WTC11 (cell line): ENCODE measurements around the gene ZNF519. TPM values are rescaled to one million over a fixed set of nuclear protein-coding genes. Genes with fewer than 3 reads are reported as not detected.

ENCODE experiments used
- ATAC-seq: fragments of 200-7000 bp; cut with Tn5 transposase; 2 replicates; pipeline ENCODE4 v1.10.0; 2021; ENCODE audit warnings: mild to moderate bottlenecking, moderate library complexity
- CTCF ChIA-PET: fragments of 300-600 bp; sonication (Branson Sonifier 250); formaldehyde crosslinking; loops from one replicate; lab custom pipeline; 2021; ENCODE audit warnings: antibody characterized with exemption; lab: Charles Lee
- POLR2A ChIA-PET: fragments of 350-600 bp; sonication (Branson Sonifier 250); formaldehyde crosslinking; loops from one replicate; lab custom pipeline; 2021; ENCODE audit warnings: antibody characterized with exemption; lab: Charles Lee
- DNase-seq: peaks from one replicate; pipeline ENCODE4 v3.0.0; 2021; ENCODE audit warnings: low spot score
- H3K27ac Mint-ChIP-seq: 2 replicates; pipeline ENCODE4 v1.8.0; 2021; ENCODE audit warnings: mixed read lengths
- H3K27me3 Mint-ChIP-seq: 2 replicates; pipeline ENCODE4 v1.8.0; 2021; ENCODE audit warnings: low read depth, mild to moderate bottlenecking, moderate library complexity, mixed read lengths
- H3K36me3 Mint-ChIP-seq: 2 replicates; pipeline ENCODE4 v1.8.0; 2021; ENCODE audit warnings: mixed read lengths
- H3K4me1 Mint-ChIP-seq: 2 replicates; pipeline ENCODE4 v1.8.0; 2022; ENCODE audit warnings: mixed read lengths
- H3K4me3 Mint-ChIP-seq: 2 replicates; pipeline ENCODE4 v1.8.0; 2021; ENCODE audit warnings: mild to moderate bottlenecking, moderate library complexity, mixed read lengths
- H3K9me3 Mint-ChIP-seq: 2 replicates; pipeline ENCODE4 v1.8.0; 2021; ENCODE audit warnings: mixed read lengths
- CREM ChIP-seq: sonication (generic); formaldehyde crosslinking; IDR thresholded peaks from 2 replicates; pipeline ENCODE4 v1.8.1; 2022; ENCODE audit warnings: mild to moderate bottlenecking, missing genetic modification reagents, moderate library complexity
- FOXJ3 ChIP-seq: sonication (generic); formaldehyde crosslinking; IDR thresholded peaks from 2 replicates; pipeline ENCODE4 v1.9.0; 2021; ENCODE audit warnings: missing genetic modification reagents, mild to moderate bottlenecking, borderline replicate concordance
- JAZF1 ChIP-seq: fragments of 250-450 bp; sonication (Bioruptor Pico); IDR thresholded peaks from 2 replicates; pipeline ENCODE4 v1.9.0; 2021; ENCODE audit warnings: moderate library complexity, mild to moderate bottlenecking, inconsistent platforms
- NR1H2 ChIP-seq: sonication (generic); formaldehyde crosslinking; IDR thresholded peaks from 2 replicates; pipeline ENCODE4 v1.9.0; 2021; ENCODE audit warnings: mild to moderate bottlenecking, moderate library complexity, missing genetic modification reagents
- SOX15 ChIP-seq: fragments of 250-450 bp; sonication (Bioruptor Pico); IDR thresholded peaks from 2 replicates; pipeline ENCODE4 v1.9.0; 2021; ENCODE audit warnings: mild to moderate bottlenecking
- TEAD4 ChIP-seq: sonication (generic); formaldehyde crosslinking; IDR thresholded peaks from 2 replicates; pipeline ENCODE4 v1.8.0; 2022; ENCODE audit warnings: mild to moderate bottlenecking, missing genetic modification reagents
- ZMAT4 ChIP-seq: fragments of 250-450 bp; sonication (Bioruptor Pico); IDR thresholded peaks from 2 replicates; pipeline ENCODE4 v1.9.0; 2021; ENCODE audit warnings: mild to moderate bottlenecking
- ZNF281 ChIP-seq: sonication (generic); formaldehyde crosslinking; IDR thresholded peaks from 2 replicates; pipeline ENCODE4 v1.8.0; 2023; ENCODE audit warnings: mild to moderate bottlenecking, missing genetic modification reagents
- ZNF396 ChIP-seq: fragments of 250-450 bp; sonication (Bioruptor Pico); IDR thresholded peaks from 2 replicates; pipeline ENCODE4 v1.8.0; 2021; ENCODE audit warnings: mild to moderate bottlenecking, moderate library complexity, borderline replicate concordance
- ZNF416 ChIP-seq: fragments of 250-450 bp; sonication (Bioruptor Pico); IDR thresholded peaks from 2 replicates; pipeline ENCODE4 v1.9.0; 2021; ENCODE audit warnings: mild to moderate bottlenecking, inconsistent platforms
- total RNA-seq: library from RNA; stranded (reverse); gene quantifications from 3 replicates; pipeline ENCODE4 v1.2.3, GENCODE V29; 2021
- TF ChIP-seq, protein P1 (sequence below): sonication (generic); formaldehyde crosslinking; IDR thresholded peaks from 2 replicates; pipeline ENCODE4 v1.8.1; 2023; ENCODE audit warnings: mild to moderate bottlenecking, missing genetic modification reagents
- TF ChIP-seq, protein P2 (sequence below): sonication (generic); formaldehyde crosslinking; conservative IDR thresholded peaks from 2 replicates; pipeline ENCODE4 v1.8.1; 2023; ENCODE audit warnings: mild to moderate bottlenecking, low read depth, missing genetic modification reagents, moderate library complexity

The ZNF519 gene
- total RNA-seq, 1 experiment from 2014 or later: 32.1 TPM

DNA sequence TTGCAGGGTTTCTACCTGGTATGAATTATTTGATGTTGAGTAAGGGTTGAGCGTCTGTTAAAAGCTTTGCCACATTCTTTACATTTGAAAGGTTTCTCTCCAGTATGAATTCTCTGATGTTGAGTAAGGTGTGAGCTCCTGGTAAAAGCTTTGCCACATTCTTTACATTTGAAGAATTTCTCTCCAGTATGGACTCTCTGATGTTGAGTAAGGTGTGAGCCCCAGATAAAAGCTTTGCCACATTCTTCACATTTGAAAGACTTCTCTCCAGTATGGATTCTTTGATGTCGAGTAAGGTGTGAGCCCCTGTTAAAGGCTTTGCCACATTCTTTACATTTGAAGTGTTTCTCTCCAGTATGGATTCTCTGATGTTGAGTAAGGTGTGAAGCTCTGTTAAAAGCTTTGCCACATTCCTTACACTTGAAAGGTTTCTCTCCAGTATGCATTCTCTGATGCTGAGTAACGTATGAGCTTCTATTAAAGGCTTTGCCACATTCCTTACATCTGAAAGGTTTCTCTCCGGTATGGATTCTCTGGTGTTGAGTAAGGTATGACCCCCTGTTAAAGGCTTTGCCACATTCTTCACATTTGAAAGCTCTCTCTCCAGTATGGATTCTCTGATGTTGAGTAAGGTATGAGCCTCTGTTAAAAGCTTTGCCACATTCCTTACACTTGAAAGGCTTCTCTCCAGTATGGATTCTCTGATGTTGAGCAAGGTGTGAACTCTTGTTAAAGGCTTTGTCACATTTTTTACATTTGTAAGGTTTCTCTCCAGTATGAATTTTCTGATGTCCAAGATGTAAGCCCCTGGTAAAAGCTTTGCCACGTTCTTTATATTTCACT lies 27.1 kb downstream of the ZNF519 start (continued):
- TF ChIP-seq, protein P1, sequence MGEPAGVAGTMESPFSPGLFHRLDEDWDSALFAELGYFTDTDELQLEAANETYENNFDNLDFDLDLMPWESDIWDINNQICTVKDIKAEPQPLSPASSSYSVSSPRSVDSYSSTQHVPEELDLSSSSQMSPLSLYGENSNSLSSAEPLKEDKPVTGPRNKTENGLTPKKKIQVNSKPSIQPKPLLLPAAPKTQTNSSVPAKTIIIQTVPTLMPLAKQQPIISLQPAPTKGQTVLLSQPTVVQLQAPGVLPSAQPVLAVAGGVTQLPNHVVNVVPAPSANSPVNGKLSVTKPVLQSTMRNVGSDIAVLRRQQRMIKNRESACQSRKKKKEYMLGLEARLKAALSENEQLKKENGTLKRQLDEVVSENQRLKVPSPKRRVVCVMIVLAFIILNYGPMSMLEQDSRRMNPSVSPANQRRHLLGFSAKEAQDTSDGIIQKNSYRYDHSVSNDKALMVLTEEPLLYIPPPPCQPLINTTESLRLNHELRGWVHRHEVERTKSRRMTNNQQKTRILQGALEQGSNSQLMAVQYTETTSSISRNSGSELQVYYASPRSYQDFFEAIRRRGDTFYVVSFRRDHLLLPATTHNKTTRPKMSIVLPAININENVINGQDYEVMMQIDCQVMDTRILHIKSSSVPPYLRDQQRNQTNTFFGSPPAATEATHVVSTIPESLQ: no peak
- TF ChIP-seq, protein P2, sequence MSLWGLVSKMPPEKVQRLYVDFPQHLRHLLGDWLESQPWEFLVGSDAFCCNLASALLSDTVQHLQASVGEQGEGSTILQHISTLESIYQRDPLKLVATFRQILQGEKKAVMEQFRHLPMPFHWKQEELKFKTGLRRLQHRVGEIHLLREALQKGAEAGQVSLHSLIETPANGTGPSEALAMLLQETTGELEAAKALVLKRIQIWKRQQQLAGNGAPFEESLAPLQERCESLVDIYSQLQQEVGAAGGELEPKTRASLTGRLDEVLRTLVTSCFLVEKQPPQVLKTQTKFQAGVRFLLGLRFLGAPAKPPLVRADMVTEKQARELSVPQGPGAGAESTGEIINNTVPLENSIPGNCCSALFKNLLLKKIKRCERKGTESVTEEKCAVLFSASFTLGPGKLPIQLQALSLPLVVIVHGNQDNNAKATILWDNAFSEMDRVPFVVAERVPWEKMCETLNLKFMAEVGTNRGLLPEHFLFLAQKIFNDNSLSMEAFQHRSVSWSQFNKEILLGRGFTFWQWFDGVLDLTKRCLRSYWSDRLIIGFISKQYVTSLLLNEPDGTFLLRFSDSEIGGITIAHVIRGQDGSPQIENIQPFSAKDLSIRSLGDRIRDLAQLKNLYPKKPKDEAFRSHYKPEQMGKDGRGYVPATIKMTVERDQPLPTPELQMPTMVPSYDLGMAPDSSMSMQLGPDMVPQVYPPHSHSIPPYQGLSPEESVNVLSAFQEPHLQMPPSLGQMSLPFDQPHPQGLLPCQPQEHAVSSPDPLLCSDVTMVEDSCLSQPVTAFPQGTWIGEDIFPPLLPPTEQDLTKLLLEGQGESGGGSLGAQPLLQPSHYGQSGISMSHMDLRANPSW: no peak

DNA sequence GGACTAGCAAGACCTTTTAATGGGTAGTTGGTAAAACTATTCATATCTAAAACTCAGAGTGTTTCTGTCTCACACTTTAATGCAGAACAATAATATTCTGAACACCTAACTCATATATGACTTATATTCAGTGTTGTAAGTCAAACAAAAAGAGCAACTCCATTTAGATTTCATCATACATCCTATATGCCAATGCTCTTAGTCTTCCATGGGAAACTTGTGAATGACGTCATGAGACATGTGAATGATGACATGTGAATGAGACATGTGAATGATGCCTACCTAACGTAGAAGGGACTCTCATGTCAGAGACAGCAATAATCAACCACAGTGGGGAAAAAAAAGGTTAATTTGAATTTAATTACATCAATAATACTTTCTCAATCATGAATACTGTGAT lies 28.0 kb downstream of the ZNF519 start:
- Mint-ChIP-seq H3K4me3 (no peak overlapping the region), H3K27ac (no peak overlapping the region), H3K9me3 (peaks cover 45% of the 10 kb centered on the region), H3K36me3 (peaks cover 65% of the 10 kb centered on the region), H3K27me3 (no peaks in the 10 kb centered on the region; the same call in 1 of the 2 replicates), H3K4me1 (peaks cover 13% of the 10 kb centered on the region)
- no peak for ATAC-seq
- no peak for DNase-seq
- TF ChIP-seq CREM: no peak
- no peak for TF ChIP-seq ZNF416 (CRISPR knock-in tag)
- no peak for TF ChIP-seq SOX15 (CRISPR knock-in tag)
- no peak for TF ChIP-seq FOXJ3 (CRISPR knock-in tag)
- TF ChIP-seq, protein P2: no peak
- no peak for TF ChIP-seq ZNF281 (CRISPR knock-in tag)
- TF ChIP-seq TEAD4: no peak
- TF ChIP-seq ZNF396 (CRISPR knock-in tag): no peak
- no peak for TF ChIP-seq NR1H2 (CRISPR knock-in tag)
- TF ChIP-seq ZMAT4: no peak
- TF ChIP-seq JAZF1: no peak
- ChIA-PET CTCF (no interaction called here), POLR2A (no interaction called here)
